Stimulated activated CD4-positive, alpha-beta T cell treated with anti-CD3 and anti-CD28 coated beads, Interleukin-2, amount 100 ng/mL, for 24 hours (primary cell): ENCODE results near the gene PTPN2.
"Not testable (repeated sequence)": the region's sequence is repeated elsewhere in the genome, so short reads cannot be mapped to it uniquely, and the experiment has no call there.

ENCODE experiments used
- DNase-seq, 2 donors: peaks; one replicate each; pipeline ENCODE4 v3.0.0-alpha.2; 2020

The PTPN2 gene

DNA sequence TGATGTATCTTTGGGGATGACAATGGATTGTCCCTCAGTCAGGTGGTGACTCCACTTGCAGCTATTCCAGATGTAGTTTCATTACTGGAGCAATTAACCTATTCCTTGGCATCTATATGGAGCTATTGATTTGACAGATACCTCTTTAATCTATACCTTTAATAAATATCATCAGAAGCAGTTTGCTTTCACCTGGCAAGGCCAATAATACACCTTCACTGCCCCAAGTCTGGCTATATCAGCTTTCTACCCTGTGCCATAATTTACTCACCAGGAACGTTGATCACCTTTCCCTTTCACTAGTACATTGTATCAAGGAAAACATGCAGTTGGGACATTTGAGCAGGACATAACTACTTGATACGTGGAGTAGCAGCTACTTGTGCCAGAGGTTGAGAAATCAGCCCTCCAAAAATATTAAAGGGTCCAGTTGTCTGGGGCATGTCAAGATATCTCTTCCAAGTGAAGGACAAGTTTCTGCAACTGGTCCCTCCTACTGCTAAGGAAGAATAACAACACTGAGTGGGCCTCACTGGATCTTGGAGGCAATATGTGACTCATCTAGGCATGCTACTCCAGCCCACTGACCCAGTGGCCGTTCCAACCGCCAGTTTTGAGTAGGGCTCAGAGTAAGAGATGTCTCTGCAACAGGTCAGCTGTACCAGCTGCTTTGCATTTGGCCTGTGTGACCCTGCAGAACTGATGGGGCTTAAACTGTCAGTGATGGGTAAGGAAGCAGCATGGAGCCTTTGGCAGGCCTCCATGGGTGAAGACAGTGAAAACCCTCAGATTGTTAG is 114.2 kb downstream of the PTPN2 start:
- DNase-seq, result no peak

- no peak for DNase-seq
These were observed 114.9 kb downstream of the PTPN2 start for GRCh38 chr18:12769136-12769535.

GRCh38 chr18:12768625-12769024 is 115.4 kb downstream of the PTPN2 start:
- no peak for DNase-seq

GRCh38 chr18:12767580-12768155 is 116.4 kb downstream of the PTPN2 start:
- no peak for DNase-seq

GRCh38 chr18:12766986-12767433 is 117.0 kb downstream of the PTPN2 start:
- no peak for DNase-seq

DNA sequence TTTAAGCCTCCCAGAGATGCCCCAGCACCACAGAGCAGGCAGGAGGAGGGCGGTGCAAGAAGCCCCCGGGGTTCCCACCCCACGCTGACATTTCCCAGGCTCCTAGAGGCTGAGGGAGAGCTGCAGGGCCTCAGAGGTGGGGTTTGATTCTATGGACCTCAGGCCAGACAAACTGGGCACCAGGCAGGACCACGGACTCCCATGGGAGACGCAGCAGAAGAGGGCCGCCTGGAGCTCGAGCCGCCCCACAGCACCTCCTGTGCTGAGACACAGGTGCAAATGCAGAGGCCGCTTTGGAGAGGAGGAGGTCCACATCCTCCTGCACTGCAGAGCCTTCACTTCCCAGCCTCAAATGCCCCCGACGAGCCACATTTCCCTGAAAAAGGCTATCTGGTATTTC is 118.5 kb downstream of the PTPN2 start:
- DNase-seq, result no peak

DNA sequence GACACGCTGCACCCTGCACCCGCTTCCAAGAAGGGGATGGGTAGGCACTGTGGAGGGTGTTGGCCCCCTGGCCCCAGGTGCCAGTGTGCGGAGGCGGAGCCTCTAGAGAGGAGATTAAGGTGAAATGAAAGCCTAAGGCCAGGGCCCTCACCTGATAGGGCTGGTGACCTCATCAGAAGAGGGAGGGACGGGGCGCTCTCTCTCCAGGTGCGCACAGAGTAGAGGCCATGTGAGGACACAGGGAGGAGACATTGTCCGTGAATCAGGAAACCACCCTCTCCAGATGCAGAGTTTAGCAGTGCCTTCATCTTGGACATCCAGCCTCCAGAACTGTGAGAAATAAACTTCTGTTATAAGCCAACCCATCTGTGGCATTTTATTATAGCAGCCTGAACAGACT is 118.9 kb downstream of the PTPN2 start:
- no peak for DNase-seq

GRCh38 chr18:12758566-12758965 is 125.5 kb downstream of the PTPN2 start:
- not testable (repeated sequence) for DNase-seq

DNA sequence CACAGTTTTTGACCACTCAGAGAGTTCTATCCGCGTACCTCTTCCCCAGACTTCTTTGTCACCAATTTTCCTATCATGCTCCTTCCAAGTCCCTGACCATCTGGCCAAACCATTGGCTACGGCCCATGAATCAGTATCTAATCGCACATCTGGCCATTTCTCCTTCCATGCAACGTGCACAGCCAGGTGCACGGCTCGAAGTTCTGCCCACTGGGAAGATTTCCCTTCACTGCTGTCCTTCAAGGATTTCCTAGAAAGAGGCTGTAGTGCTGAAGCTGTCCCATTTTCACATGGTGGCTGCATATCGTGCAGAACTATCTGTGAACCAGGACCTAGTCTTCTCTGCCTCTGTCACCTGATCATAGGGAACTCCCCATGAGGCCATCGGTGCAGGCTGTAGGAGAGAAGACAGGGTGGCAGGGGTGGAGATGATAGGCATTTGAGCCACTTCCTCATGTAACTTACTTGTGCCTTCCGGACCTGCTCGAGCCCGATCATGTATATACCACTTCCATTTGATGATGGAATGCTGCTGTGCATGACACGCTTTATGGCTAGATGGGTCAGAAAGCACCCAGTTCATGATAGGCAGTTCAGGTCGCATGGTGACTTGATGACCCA is 127.3 kb downstream of the PTPN2 start:
- DNase-seq, result not testable (repeated sequence)

GRCh38 chr18:12755606-12756005 is 128.4 kb downstream of the PTPN2 start:
- not testable (repeated sequence) for DNase-seq

GRCh38 chr18:12754511-12754910 is 129.5 kb downstream of the PTPN2 start:
- DNase-seq, result no peak

GRCh38 chr18:12751891-12752290 is 132.1 kb downstream of the PTPN2 start:
- no peak for DNase-seq

DNA sequence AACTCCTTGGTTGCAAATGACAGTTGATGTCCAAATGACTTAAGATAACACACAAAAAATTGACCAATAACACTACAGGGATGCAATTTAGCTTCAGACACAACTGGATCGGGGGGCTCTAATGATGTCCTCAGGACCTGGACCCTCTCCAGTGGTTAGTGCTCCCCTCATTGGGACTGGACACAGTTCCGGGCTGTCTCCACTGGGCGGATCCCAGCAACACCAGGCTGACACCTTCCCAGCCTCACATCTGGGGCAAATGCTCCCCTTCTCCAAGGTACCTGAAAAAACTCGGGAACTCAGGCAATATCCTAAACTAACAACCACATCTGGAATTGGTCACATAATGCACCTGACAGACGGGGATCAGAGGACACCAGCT is 132.5 kb downstream of the PTPN2 start:
- no peak for DNase-seq

DNA sequence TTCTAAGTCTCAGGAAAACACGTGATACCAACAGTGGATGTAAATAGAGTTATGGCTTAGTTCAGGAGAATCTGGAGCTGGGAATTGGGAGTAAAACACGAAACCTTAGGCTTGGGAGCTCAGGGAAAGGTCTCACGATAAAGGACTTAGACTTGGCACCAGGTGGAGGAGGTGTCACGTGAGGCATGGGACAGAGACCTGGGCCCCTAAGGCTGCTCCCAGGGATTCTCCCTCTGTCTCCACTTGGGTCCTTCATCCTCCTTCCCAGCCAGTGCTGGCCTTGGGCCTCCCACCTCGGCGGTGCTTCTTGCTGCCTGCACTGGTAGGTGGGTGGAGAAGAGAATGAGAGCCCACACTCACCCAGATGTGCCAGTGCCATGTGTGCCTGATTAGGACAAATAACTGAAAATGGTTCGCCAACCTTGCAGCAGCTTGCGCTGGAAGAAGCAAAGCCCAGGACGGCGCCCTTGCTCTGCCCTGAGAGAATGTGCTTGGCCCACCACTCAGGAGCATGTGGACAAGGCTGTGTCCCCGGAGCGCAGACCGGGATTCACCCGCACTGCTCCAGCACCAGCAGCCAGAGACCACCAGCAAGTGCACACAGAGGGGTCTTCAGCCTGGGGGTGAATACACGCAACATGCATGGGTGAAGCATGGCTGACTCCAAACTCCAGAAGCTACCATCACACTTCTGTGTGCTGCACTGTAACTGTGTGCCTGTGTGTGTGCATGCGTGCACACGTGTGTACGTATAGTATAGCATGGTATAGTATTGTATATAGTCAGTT is 133.1 kb downstream of the PTPN2 start:
- DNase-seq, result no peak

- DNase-seq, result peak in 1 of 2 donors; percentile 26
These were observed 133.8 kb downstream of the PTPN2 start for GRCh38 chr18:12750076-12750714.

DNA sequence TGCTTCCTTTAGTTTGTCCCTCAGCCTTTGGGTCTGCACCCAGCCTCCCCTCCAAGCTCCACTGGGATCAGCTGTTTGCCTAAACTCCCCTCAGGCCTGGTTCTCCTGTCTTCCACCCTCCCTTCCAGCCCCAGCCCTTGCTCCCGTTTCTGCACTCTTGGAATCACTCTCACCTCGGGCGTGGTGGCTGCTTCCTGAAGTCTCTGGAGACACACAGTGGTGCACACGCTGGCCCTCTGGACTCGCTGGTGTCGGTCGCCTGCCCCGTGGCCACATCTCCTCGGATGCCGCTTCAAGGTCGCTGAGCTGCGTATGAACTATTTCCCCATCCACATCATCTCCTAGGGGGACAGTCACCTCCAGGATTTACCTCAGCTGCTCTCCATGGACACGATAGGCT is 134.9 kb downstream of the PTPN2 start:
- DNase-seq, result no peak

DNA sequence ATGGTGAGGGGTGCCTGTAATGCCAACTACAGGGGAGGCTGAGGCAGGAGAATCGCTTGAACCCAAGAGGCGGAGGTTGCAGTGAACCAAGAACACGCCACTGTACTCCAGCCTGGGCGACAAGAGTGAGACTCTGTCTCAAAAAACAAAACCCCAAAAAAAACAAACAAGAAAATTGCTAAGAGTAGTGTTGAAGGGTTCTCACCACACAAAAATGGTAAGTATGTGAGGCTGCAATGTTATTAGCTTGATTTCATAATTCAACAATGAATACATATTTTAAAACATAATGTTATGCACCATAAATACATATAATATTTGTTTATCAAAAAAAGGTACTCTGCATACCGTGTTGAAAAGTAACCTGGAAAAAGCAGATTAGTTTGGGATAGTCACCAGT is 135.4 kb downstream of the PTPN2 start:
- no peak for DNase-seq

- DNase-seq, result no peak
These were observed 136.3 kb downstream of the PTPN2 start for GRCh38 chr18:12747530-12748315.

GRCh38 chr18:12745095-12745795 is 138.8 kb downstream of the PTPN2 start:
- no peak for DNase-seq

GRCh38 chr18:12744103-12744502 is 139.9 kb downstream of the PTPN2 start:
- DNase-seq, result no peak

GRCh38 chr18:12742453-12742852 is 141.6 kb downstream of the PTPN2 start:
- DNase-seq, result no peak
